GM12878 (cell line): ENCODE results near the gene PRSS50. TPM values are rescaled to one million over a fixed set of nuclear protein-coding genes. Genes with fewer than 3 reads are reported as not detected.

ENCODE experiments used
- ATAC-seq: fragments of 200-7000 bp; cut with Tn5 transposase; 3 replicates; pipeline ENCODE4 v1.9.1; 2020; ENCODE audit warnings: mild to moderate bottlenecking, moderate library complexity
- BruUV-seq: library from RNA; stranded (reverse); fragments of 400-500 nt; replicated peaks from 2 replicates; lab custom pipeline; 2021; lab: Mats Ljungman, UMichigan
- CTCF ChIA-PET: fragments of 300-600 bp; sonication (Branson Sonifier 250); formaldehyde crosslinking; extraction: SDS; loops from one replicate; lab custom pipeline; 2021; ENCODE audit warnings: inconsistent platforms; lab: Yijun Ruan, JAX
- POLR2A ChIA-PET: fragments of 350-600 bp; formaldehyde crosslinking; extraction: SDS; loops from one replicate; lab custom pipeline; 2021; ENCODE audit warnings: inconsistent platforms; lab: Charles Lee
- RAD21 ChIA-PET: fragments of 300-600 bp; sonication (Branson Sonifier 250); formaldehyde crosslinking; loops from one replicate; lab custom pipeline; 2023; ENCODE audit warnings: antibody characterized with exemption; ENCODE audit not compliant: unreplicated experiment; lab: Charles Lee
- SMC1A ChIA-PET: fragments of 300-600 bp; sonication (Branson Sonifier 250); formaldehyde crosslinking; loops from one replicate; lab custom pipeline; 2023; ENCODE audit not compliant: unreplicated experiment, uncharacterized antibody; lab: Charles Lee
- DNase-seq: peaks from one replicate; pipeline ENCODE4 v3.0.0-alpha.2; 2011; ENCODE audit warnings: low read depth, low spot score
- FAIRE-seq: peaks from 3 replicates; lab custom pipeline; 2011; peaks lifted over from hg19 to GRCh38; lab: Jason Lieb, UNC
- H2AFZ ChIP-seq: 2 replicates; pipeline ENCODE4 v1.6.0; 2011; ENCODE audit warnings: low read depth, low read length, control low read depth; ENCODE audit not compliant: control insufficient read depth
- H3K27ac ChIP-seq: 2 replicates; pipeline ENCODE4 v1.5.1; 2011; ENCODE audit warnings: control low read depth; ENCODE audit not compliant: control insufficient read depth, insufficient read depth
- H3K27me3 ChIP-seq, 2 experiments: replicated peaks in 1 of 2; 2 replicates each; pipeline versions ENCODE4 v1.6.0 to v1.6.1; 2011; ENCODE audit warnings: low read length in 1 of 2; ENCODE audit not compliant: control insufficient read depth in 2 of 2, insufficient read depth in 2 of 2
- H3K36me3 ChIP-seq, 2 experiments: 2 replicates each; pipeline ENCODE4 v1.5.1; 2011; ENCODE audit warnings: low read length in 1 of 2; ENCODE audit not compliant: control insufficient read depth in 2 of 2, insufficient read depth in 2 of 2
- H3K4me1 ChIP-seq: 2 replicates; pipeline ENCODE4 v1.6.1; 2011; ENCODE audit warnings: mild to moderate bottlenecking, low read length, moderate library complexity, mixed read lengths; ENCODE audit not compliant: control insufficient read depth, insufficient read depth
- H3K4me2 ChIP-seq: 2 replicates; pipeline ENCODE4 v1.6.0; 2011; ENCODE audit warnings: control low read depth; ENCODE audit not compliant: control insufficient read depth, insufficient read depth
- H3K4me3 ChIP-seq: fragments of 200-600 bp; sonication (generic); 2 replicates; pipeline ENCODE4 v1.5.1; 2016
- H3K79me2 ChIP-seq: 2 replicates; pipeline ENCODE4 v1.6.0; 2011; ENCODE audit warnings: low read length; ENCODE audit not compliant: control insufficient read depth, insufficient read depth
- H3K9ac ChIP-seq: 2 replicates; pipeline ENCODE4 v1.8.0; 2011; ENCODE audit warnings: low read length, control low read depth, mixed read lengths; ENCODE audit not compliant: control insufficient read depth, insufficient read depth
- H3K9me3 ChIP-seq: replicated peaks from 3 replicates; pipeline ENCODE4 v1.5.1; 2011; ENCODE audit warnings: mild to moderate bottlenecking, low read length; ENCODE audit not compliant: control insufficient read depth, insufficient read depth
- H4K20me1 ChIP-seq: 2 replicates; pipeline ENCODE4 v1.6.0; 2011; ENCODE audit not compliant: control insufficient read depth, insufficient read depth
- BHLHE40 ChIP-seq, 2 experiments: fragments of 450-650 bp in 1 of 2; IDR thresholded peaks; 2 replicates each; pipeline ENCODE4 v1.6.1; 2011 to 2017; ENCODE audit warnings: low read depth in 2 of 2, borderline replicate concordance in 1 of 2, improper control_type of control experiment in 1 of 2, low read length in 1 of 2, mild to moderate bottlenecking in 1 of 2
- CTCF ChIP-seq, 3 experiments: IDR thresholded peaks in 2 of 3; conservative IDR thresholded peaks in 1 of 3; 2 replicates each; pipeline ENCODE4 v1.5.1; 2011; ENCODE audit warnings: low read depth in 3 of 3, low read length in 3 of 3, mild to moderate bottlenecking in 3 of 3, control low read depth in 2 of 3, moderate library complexity in 2 of 3, inconsistent platforms in 1 of 3, mixed read lengths in 1 of 3; ENCODE audit not compliant: control insufficient read depth in 2 of 3, insufficient read depth in 1 of 3; ENCODE audit errors: extremely low read depth in 1 of 3
- NR2F1 ChIP-seq: fragments of 450-650 bp; conservative IDR thresholded peaks from 2 replicates; pipeline ENCODE4 v1.6.1; 2017; ENCODE audit warnings: mild to moderate bottlenecking
- SUZ12 ChIP-seq: fragments of 200-600 bp; sonication (generic); IDR thresholded peaks from one replicate; pipeline ENCODE4 v1.6.1; 2018; ENCODE audit warnings: antibody characterized with exemption, mild to moderate bottlenecking; ENCODE audit not compliant: unreplicated experiment
- ZNF24 ChIP-seq: fragments of 450-650 bp; IDR thresholded peaks from 2 replicates; pipeline ENCODE4 v1.6.1; 2017; ENCODE audit warnings: antibody characterized with exemption, mild to moderate bottlenecking
- WGBS: methylation state at CpG from one replicate; pipeline ENCODE4 v1.1.6; 2016; ENCODE audit warnings: low lambda C conversion rate; ENCODE audit not compliant: insufficient replicate concordance, insufficient coverage; ENCODE audit errors: missing lambda C conversion rate; 5-methylcytosine and 5-hydroxymethylcytosine counted together
- in situ Hi-C: fragments of 300-500 bp; cut with MboI; formaldehyde crosslinking; loops from 9 replicates; pipeline ENCODE4 v1.14.3; 2018; ENCODE audit warnings: mixed read lengths
- intact Hi-C: fragments of 100-400 bp; cut with micrococcal nuclease; formaldehyde crosslinking; loops from one replicate; pipeline ENCODE4 v1.14.2; 2022; ENCODE audit not compliant: unreplicated experiment
- polyA plus RNA-seq, 11 experiments: library from polyadenylated mRNA; depleted of rRNA in 4 of 11; unstranded in 6 of 11; stranded (reverse) in 5 of 11; fragments of >200 nt; fragmentation: Nextera tagmentation in 4 of 11; fragmentation: Illumina TruSeq in 1 of 11; extraction: Ambion mirVana in 4 of 11; extraction: Trizol in 1 of 11; gene quantifications; 1 replicate in 1 of 11; 2 replicates in 10 of 11; pipeline versions ENCODE4 v1.2.1 to v1.2.3, GENCODE V29; 2011 to 2016; ENCODE audit warnings: inconsistent platforms in 2 of 11, missing spikeins in 2 of 11, low read depth in 1 of 11
- total RNA-seq, 4 experiments: library from RNA; depleted of rRNA in 3 of 4; stranded (reverse); fragments of >200 nt in 3 of 4; fragmentation: Illumina TruSeq in 1 of 4; extraction: Trizol in 1 of 4; gene quantifications; 2 replicates each; pipeline versions ENCODE4 v1.2.1 to v1.2.3, GENCODE V29; 2013 to 2021

The PRSS50 gene
- total and polyA plus RNA-seq, 10 of the 15 experiments (the other 5 are each of a cell fraction or from before 2014, with no cell fraction given): 0.05 TPM; not detected in 9

GRCh38 chr3:46695177-46695961 is 22.3 kb downstream of the PRSS50 start:
- peak; percentile 11 to 47 (median 34); a peak in 4 of 6 replicates for TF ChIP-seq CTCF (IDR thresholded peaks at IDR 0.05 in 2 of 3, conservative IDR thresholded peaks at IDR 0.05 in 1 of 3; ENCODE audit: control insufficient read depth in 2 of 3, extremely low read depth in 1 of 3, insufficient read depth in 1 of 3, low read depth in 3 of 3, low read length in 3 of 3)
- no peak for TF ChIP-seq ZNF24
- TF ChIP-seq SUZ12: no peak
- TF ChIP-seq NR2F1: no peak
- TF ChIP-seq BHLHE40 (IDR thresholded peaks at IDR 0.05; ENCODE audit: borderline replicate concordance in 1 of 2, low read depth in 2 of 2, low read length in 1 of 2): peak; percentile 66 to 74
- WGBS: 37% methylated on average over 11 of the region's 11 CpGs
- no peaks in the 10 kb centered on the region for H3K79me2 ChIP-seq
- no TSS peak for BruUV-seq
- no peaks in the 10 kb centered on the region for H4K20me1 ChIP-seq
- peak; percentile 59 for ATAC-seq
- no peak overlapping the region for H3K4me2 ChIP-seq
- no peak for DNase-seq
- SMC1A ChIA-PET: no interaction called here
- H3K36me3 ChIP-seq: no peaks in the 10 kb centered on the region
- peaks cover 5 to 8% of the 10 kb centered on the region in 2 experiments for H3K27me3 ChIP-seq
- H3K27ac ChIP-seq: no peak overlapping the region
- no peak overlapping the region for H3K9ac ChIP-seq
- H3K9me3 ChIP-seq: no peaks in the 10 kb centered on the region
- intact Hi-C loops: no loop called here
- peak overlapping the region; percentile 68 for H2AFZ ChIP-seq
- FAIRE-seq: no peak
- peaks cover 7% of the 10 kb centered on the region for H3K4me1 ChIP-seq
- POLR2A ChIA-PET: no interaction called here
- CTCF ChIA-PET: interaction anchor here (1.0 to 1.6 kb wide), 4 partner anchors 11 to 207 kb away, joined by 3 to 5 read pairs (median 4); no protein-coding TSS in a partner anchor
- H3K4me3 ChIP-seq: no peak overlapping the region
- in situ Hi-C loops: no loop called here
- RAD21 ChIA-PET: no interaction called here
